ENCODE results near the gene TNFAIP8. TPM values are rescaled to one million over a fixed set of nuclear protein-coding genes. Genes with fewer than 3 reads are reported as not detected.
"Not testable (repeated sequence)": the region's sequence is repeated elsewhere in the genome, so short reads cannot be mapped to it uniquely, and the experiment has no call there.

TNFAIP8 gene
- total RNA-seq, 1 donor from 2014 or later, result 214 TPM

GRCh38 chr5:119414124-119414734, 58.4 kb downstream of the TNFAIP8 start:
- H3K36me3 Mint-ChIP-seq (ENCODE audit: low read depth); DNase-seq (ENCODE audit: low spot score); intact Hi-C loops (cut with micrococcal nuclease); H3K27ac Mint-ChIP-seq; H3K9me3 Mint-ChIP-seq; H3K4me3 Mint-ChIP-seq; H3K27me3 Mint-ChIP-seq (ENCODE audit: insufficient read depth): not testable (repeated sequence)
- H3K4me1 Mint-ChIP-seq (ENCODE audit: low read depth), result peaks cover 41% of the 10 kb centered on the region

GRCh38 chr5:119417891-119418605, 62.2 kb downstream of the TNFAIP8 start:
- no peak for DNase-seq (ENCODE audit: low spot score)
- Mint-ChIP-seq H3K27me3 (ENCODE audit: insufficient read depth) (peaks cover 4% of the 10 kb centered on the region), H3K36me3 (ENCODE audit: low read depth) (no peaks in the 10 kb centered on the region), H3K4me1 (ENCODE audit: low read depth) (peaks cover 10% of the 10 kb centered on the region), H3K4me3 (no peak overlapping the region), H3K9me3 (no peaks in the 10 kb centered on the region), H3K27ac (peak overlapping the region; percentile 16)
- intact Hi-C loops (cut with micrococcal nuclease), result no loop called here

GRCh38 chr5:119418606-119419100, 62.8 kb downstream of the TNFAIP8 start:
- DNase-seq (ENCODE audit: low spot score), result no peak
- Mint-ChIP-seq H3K4me3 (no peak overlapping the region), H3K9me3 (no peaks in the 10 kb centered on the region), H3K4me1 (ENCODE audit: low read depth) (peaks cover 10% of the 10 kb centered on the region), H3K27ac (no peak overlapping the region), H3K36me3 (ENCODE audit: low read depth) (no peaks in the 10 kb centered on the region), H3K27me3 (ENCODE audit: insufficient read depth) (peaks cover 4% of the 10 kb centered on the region)
- intact Hi-C loops (cut with micrococcal nuclease), result no loop called here

- peaks cover 2% of the 10 kb centered on the region for H3K27me3 Mint-ChIP-seq (ENCODE audit: insufficient read depth)
- no peak overlapping the region for H3K27ac Mint-ChIP-seq
- intact Hi-C loops (cut with micrococcal nuclease), result no loop called here
- peaks cover 10% of the 10 kb centered on the region for H3K4me1 Mint-ChIP-seq (ENCODE audit: low read depth)
- no peaks in the 10 kb centered on the region for H3K36me3 Mint-ChIP-seq (ENCODE audit: low read depth)
- no peak for DNase-seq (ENCODE audit: low spot score)
- H3K9me3 Mint-ChIP-seq, result no peaks in the 10 kb centered on the region
- H3K4me3 Mint-ChIP-seq, result no peak overlapping the region
Observed at GRCh38 chr5:119420169-119420568, 64.3 kb downstream of the TNFAIP8 start.

- no peak overlapping the region for H3K4me3 Mint-ChIP-seq
- intact Hi-C loops (cut with micrococcal nuclease), result no loop called here
Observed at GRCh38 chr5:119426057-119426456, 70.2 kb downstream of the TNFAIP8 start.

GRCh38 chr5:119427060-119427459, 71.2 kb downstream of the TNFAIP8 start:
- H3K4me1 Mint-ChIP-seq (ENCODE audit: low read depth), result peaks cover 7% of the 10 kb centered on the region
- H3K4me3 Mint-ChIP-seq, result no peak overlapping the region
- peaks cover 3% of the 10 kb centered on the region for H3K9me3 Mint-ChIP-seq
- no peak overlapping the region for H3K27ac Mint-ChIP-seq
- H3K36me3 Mint-ChIP-seq (ENCODE audit: low read depth), result no peaks in the 10 kb centered on the region
- H3K27me3 Mint-ChIP-seq (ENCODE audit: insufficient read depth), result no peaks in the 10 kb centered on the region
- DNase-seq (ENCODE audit: low spot score), result no peak
- intact Hi-C loops (cut with micrococcal nuclease), result no loop called here

More at GRCh38 chr5:119426057-119426456, 70.2 kb downstream of the TNFAIP8 start:
- Mint-ChIP-seq H3K36me3 (ENCODE audit: low read depth) (no peaks in the 10 kb centered on the region), H3K27me3 (ENCODE audit: insufficient read depth) (no peaks in the 10 kb centered on the region), H3K9me3 (peaks cover 1% of the 10 kb centered on the region), H3K4me1 (ENCODE audit: low read depth) (peaks cover 7% of the 10 kb centered on the region), H3K27ac (no peak overlapping the region)
- DNase-seq (ENCODE audit: low spot score), result no peak

GRCh38 chr5:119427596-119427995, 71.8 kb downstream of the TNFAIP8 start:
- H3K27me3 Mint-ChIP-seq (ENCODE audit: insufficient read depth); H3K36me3 Mint-ChIP-seq (ENCODE audit: low read depth); H3K4me1 Mint-ChIP-seq (ENCODE audit: low read depth); DNase-seq (ENCODE audit: low spot score); intact Hi-C loops (cut with micrococcal nuclease); H3K9me3 Mint-ChIP-seq; H3K27ac Mint-ChIP-seq; H3K4me3 Mint-ChIP-seq: not testable (repeated sequence)

- intact Hi-C loops (cut with micrococcal nuclease); H3K27ac Mint-ChIP-seq; H3K27me3 Mint-ChIP-seq (ENCODE audit: insufficient read depth); H3K9me3 Mint-ChIP-seq; DNase-seq (ENCODE audit: low spot score); H3K4me1 Mint-ChIP-seq (ENCODE audit: low read depth); H3K36me3 Mint-ChIP-seq (ENCODE audit: low read depth); H3K4me3 Mint-ChIP-seq: not testable (repeated sequence)
Observed at GRCh38 chr5:119428166-119428565, 72.3 kb downstream of the TNFAIP8 start.

- DNase-seq (ENCODE audit: low spot score); H3K4me3 Mint-ChIP-seq; H3K4me1 Mint-ChIP-seq (ENCODE audit: low read depth); intact Hi-C loops (cut with micrococcal nuclease); H3K27me3 Mint-ChIP-seq (ENCODE audit: insufficient read depth); H3K9me3 Mint-ChIP-seq; H3K27ac Mint-ChIP-seq; H3K36me3 Mint-ChIP-seq (ENCODE audit: low read depth): not testable (repeated sequence)
Observed at GRCh38 chr5:119428574-119428973, 72.8 kb downstream of the TNFAIP8 start.

- H3K27ac Mint-ChIP-seq; H3K36me3 Mint-ChIP-seq (ENCODE audit: low read depth); H3K27me3 Mint-ChIP-seq (ENCODE audit: insufficient read depth); DNase-seq (ENCODE audit: low spot score); intact Hi-C loops (cut with micrococcal nuclease); H3K4me3 Mint-ChIP-seq; H3K9me3 Mint-ChIP-seq: not testable (repeated sequence)
- peaks cover 24% of the 10 kb centered on the region for H3K4me1 Mint-ChIP-seq (ENCODE audit: low read depth)
Observed at GRCh38 chr5:119432674-119433237, 76.9 kb downstream of the TNFAIP8 start.

- peak; percentile 43 for DNase-seq (ENCODE audit: low spot score)
- intact Hi-C loops (cut with micrococcal nuclease), result loop anchor here (1.0 to 2.0 kb wide), 3 partner anchors 23 to 447 kb away; partner anchors contain the start of gene DTWD2
- H3K9me3 Mint-ChIP-seq, result peaks cover 3% of the 10 kb centered on the region
- H3K4me1 Mint-ChIP-seq (ENCODE audit: low read depth), result peaks cover 26% of the 10 kb centered on the region
- no peaks in the 10 kb centered on the region for H3K36me3 Mint-ChIP-seq (ENCODE audit: low read depth)
- no peak overlapping the region for H3K4me3 Mint-ChIP-seq
- H3K27ac Mint-ChIP-seq, result no peak overlapping the region
- H3K27me3 Mint-ChIP-seq (ENCODE audit: insufficient read depth), result peaks cover 12% of the 10 kb centered on the region
Observed at GRCh38 chr5:119435436-119436132, 79.8 kb downstream of the TNFAIP8 start.

GRCh38 chr5:119437785-119438586, 82.2 kb downstream of the TNFAIP8 start:
- intact Hi-C loops (cut with micrococcal nuclease); H3K4me3 Mint-ChIP-seq; DNase-seq (ENCODE audit: low spot score); H3K36me3 Mint-ChIP-seq (ENCODE audit: low read depth); H3K9me3 Mint-ChIP-seq; H3K27ac Mint-ChIP-seq: not testable (repeated sequence)
- Mint-ChIP-seq H3K27me3 (ENCODE audit: insufficient read depth) (peaks cover 22% of the 10 kb centered on the region), H3K4me1 (ENCODE audit: low read depth) (peaks cover 26% of the 10 kb centered on the region)

All from activated T-helper 1 cell treated with anti-CD3 and anti-CD28 coated beads, Interleukin-12 subunit alpha, Interleukin-12 subunit beta, Interleukin-2, Interleukin-4 antibody, amounts not matched to agents 30 ng/mL and 10 ng/mL and 1 ng/mL, durations not matched to agents 14 hours and 24 hours and 36 hours (primary cell).